T follicular helper cell (primary cell): ENCODE results near the gene UBE2O.

Experiments used
- DNase-seq: peaks from one replicate; pipeline ENCODE4 v3.0.0-alpha.2; 2020; ENCODE audit warnings: low read depth

UBE2O gene

DNA sequence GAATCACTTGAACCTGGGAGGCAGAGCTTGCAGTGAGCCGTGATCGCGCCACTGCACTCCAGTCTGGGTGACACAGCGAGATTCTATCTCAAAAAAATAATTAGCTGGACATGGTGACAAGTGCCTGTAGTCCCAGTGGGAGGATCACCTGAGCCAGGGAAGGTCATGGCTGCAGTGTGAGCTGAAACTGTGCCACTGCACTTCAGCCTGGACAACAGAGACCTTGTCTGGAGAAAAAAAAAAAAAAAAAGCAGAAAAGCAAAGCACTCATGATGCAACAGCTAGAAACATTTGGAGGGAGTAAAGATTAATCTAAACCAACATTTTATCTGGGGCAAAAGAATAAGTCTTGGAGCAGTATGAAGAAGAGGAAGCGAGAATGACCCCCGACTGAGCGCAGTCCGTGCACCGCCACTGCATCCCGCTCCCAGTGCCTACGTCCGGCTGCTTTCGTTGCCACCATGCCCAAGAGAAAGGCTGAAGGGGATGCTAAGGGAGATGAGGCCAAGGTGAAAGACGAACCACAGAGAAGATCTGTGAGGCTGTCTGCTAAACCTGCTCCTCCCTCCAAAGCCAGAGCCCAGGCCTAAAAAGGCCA, 107.5 kb downstream of the UBE2O start:
- no peak for DNase-seq

DNA sequence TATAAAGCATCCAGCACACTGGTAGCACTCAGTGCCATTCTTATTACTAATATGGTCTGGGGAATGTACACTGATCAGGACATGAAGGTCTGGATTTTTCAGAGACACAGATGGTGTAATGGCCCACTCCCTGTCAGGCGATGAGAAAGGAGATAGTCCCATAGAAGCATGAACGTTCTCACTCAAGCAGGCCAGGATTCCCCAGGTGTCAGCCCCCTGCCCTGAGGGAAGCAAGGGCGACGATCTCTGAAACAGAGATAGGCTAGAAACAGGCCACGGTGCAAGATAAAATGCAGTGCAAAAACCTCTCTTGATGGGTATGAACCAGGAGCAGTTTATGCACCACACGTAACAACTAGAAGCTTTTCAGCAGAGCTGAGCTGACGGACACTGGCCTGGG, 109.8 kb downstream of the UBE2O start:
- no peak for DNase-seq

DNA sequence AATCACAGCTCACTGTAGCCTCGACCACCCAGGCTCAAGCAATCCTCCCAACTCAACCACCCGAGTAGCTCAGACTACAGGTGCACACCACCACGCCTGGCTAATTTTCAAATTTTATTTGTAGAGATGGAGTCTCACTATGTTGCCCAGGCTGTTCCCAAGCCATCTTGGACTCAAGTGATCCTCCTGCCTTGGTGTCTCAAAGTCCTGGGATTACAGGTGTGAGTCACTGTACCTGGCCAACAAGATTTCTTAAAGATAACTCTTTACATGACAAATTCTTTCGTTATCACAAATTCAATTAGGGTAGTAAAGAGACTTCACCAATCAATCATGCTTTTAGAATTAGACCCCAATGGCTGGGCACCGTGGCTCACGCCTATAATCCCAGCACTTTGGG, 111.7 kb downstream of the UBE2O start:
- no peak for DNase-seq
